ENCODE measurements around the gene PSTPIP1. TPM values are rescaled to one million over a fixed set of nuclear protein-coding genes. Genes with fewer than 3 reads are reported as not detected.

PSTPIP1 gene
- total and polyA plus RNA-seq, 2 of the 8 experiments (the other 6 are each of a cell fraction or from before 2014, with no cell fraction given) = 1.6 to 1.8 TPM

DNA sequence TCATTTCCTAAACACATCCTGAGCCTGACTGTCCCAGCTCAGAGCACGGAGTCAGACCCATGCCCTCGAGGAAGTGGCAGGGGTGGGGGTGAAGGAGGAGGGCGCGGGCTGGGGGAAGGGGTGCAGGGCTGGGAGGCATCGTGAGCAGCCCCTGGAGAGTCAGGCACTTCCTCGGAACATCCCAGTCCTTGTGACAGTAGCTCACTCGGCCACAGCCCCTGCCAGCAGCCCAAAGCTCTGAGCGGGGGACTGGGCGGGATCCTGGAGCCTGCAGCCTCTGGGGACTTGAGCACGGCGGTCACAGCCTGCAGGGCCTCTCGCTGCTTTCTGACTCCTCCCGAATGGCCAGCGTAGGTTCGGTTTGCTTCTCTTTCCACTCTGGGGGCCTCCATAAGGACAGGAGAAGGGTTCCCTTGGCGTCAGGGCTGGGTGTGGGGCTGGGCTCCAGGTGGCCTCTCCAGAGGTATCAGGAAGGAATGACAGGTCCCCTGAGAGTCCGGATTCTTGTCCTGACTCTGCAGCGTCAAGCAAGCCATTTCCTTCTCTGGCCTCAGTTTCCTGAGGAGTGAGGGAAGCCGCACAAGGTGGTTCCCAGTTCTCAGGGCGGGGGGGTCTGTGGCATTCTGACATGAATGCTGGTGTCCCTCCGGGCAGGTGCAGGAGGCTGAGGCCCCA is 20.9 kb downstream of the PSTPIP1 start (continued):
- TF ChIP-seq SP4 (IDR thresholded peaks at IDR 0.05; ENCODE audit: low read length) = no peak
- no peak for TF ChIP-seq BACH1 (IDR thresholded peaks at IDR 0.05; ENCODE audit: low read length)
- no peak for TF ChIP-seq MAFK (IDR thresholded peaks at IDR 0.05; ENCODE audit: low read depth, low read length)
- no peak for TF ChIP-seq GTF2F1 (IDR thresholded peaks at IDR 0.05; ENCODE audit: borderline replicate concordance, low read depth, low read length)
- TF ChIP-seq FOSL1 (IDR thresholded peaks at IDR 0.05; ENCODE audit: insufficient read depth, low read depth, low read length) = no peak
